Measurements from ENCODE around the gene CCRL2.
"Not testable (repeated sequence)": the region's sequence is repeated elsewhere in the genome, so short reads cannot be mapped to it uniquely, and the experiment has no call there.

CCRL2 gene

GRCh38 chr3:46380471-46381221 lies 26.4 kb upstream of the CCRL2 start:
- DNase-seq (ENCODE audit: low spot score): no peak

GRCh38 chr3:46381625-46382024 lies 25.4 kb upstream of the CCRL2 start:
- DNase-seq (ENCODE audit: low spot score): no peak

GRCh38 chr3:46383211-46383950 lies 23.7 kb upstream of the CCRL2 start:
- DNase-seq (ENCODE audit: low spot score): no peak

GRCh38 chr3:46383951-46384330 lies 23.1 kb upstream of the CCRL2 start:
- DNase-seq (ENCODE audit: low spot score): no peak

- DNase-seq (ENCODE audit: low spot score): no peak
Measured at GRCh38 chr3:46386205-46386604, 20.9 kb upstream of the CCRL2 start.

GRCh38 chr3:46388847-46389246 lies 18.2 kb upstream of the CCRL2 start:
- DNase-seq (ENCODE audit: low spot score): not testable (repeated sequence)

GRCh38 chr3:46389306-46389705 lies 17.8 kb upstream of the CCRL2 start:
- no peak for DNase-seq (ENCODE audit: low spot score)

- DNase-seq (ENCODE audit: low spot score): not testable (repeated sequence)
Measured at GRCh38 chr3:46391526-46391925, 15.5 kb upstream of the CCRL2 start.

GRCh38 chr3:46393011-46393410 lies 14.0 kb upstream of the CCRL2 start:
- DNase-seq (ENCODE audit: low spot score): no peak

- DNase-seq (ENCODE audit: low spot score): no peak
Measured at GRCh38 chr3:46393554-46394434, 13.3 kb upstream of the CCRL2 start.

GRCh38 chr3:46395210-46395661 lies 11.8 kb upstream of the CCRL2 start:
- DNase-seq (ENCODE audit: low spot score): no peak

GRCh38 chr3:46395766-46396530 lies 11.1 kb upstream of the CCRL2 start:
- DNase-seq (ENCODE audit: low spot score): no peak

- no peak for DNase-seq (ENCODE audit: low spot score)
Measured at GRCh38 chr3:46397111-46397510, 9.9 kb upstream of the CCRL2 start.

- DNase-seq (ENCODE audit: low spot score): no peak
Measured at GRCh38 chr3:46398186-46398955, 8.7 kb upstream of the CCRL2 start.

GRCh38 chr3:46399098-46399497 lies 8.0 kb upstream of the CCRL2 start:
- DNase-seq (ENCODE audit: low spot score): no peak

GRCh38 chr3:46399557-46399956 lies 7.5 kb upstream of the CCRL2 start:
- DNase-seq (ENCODE audit: low spot score): no peak

GRCh38 chr3:46400000-46400734 lies 6.9 kb upstream of the CCRL2 start:
- DNase-seq (ENCODE audit: low spot score): no peak

- no peak for DNase-seq (ENCODE audit: low spot score)
Measured at GRCh38 chr3:46400846-46401245, 6.2 kb upstream of the CCRL2 start.

- DNase-seq (ENCODE audit: low spot score): no peak
Measured at GRCh38 chr3:46401579-46401978, 5.5 kb upstream of the CCRL2 start.

GRCh38 chr3:46402902-46403301 lies 4.2 kb upstream of the CCRL2 start:
- not testable (repeated sequence) for DNase-seq (ENCODE audit: low spot score)

Measured in activated CD4-positive, alpha-beta T cell treated with anti-CD3 and anti-CD28 coated beads, Interleukin-2, Interleukin-4, amounts not matched to agents 100 ng/mL and 50 ng/mL, durations not matched to agents 16 hours and 8 hours (primary cell).